Lower leg skin (tissue), 4 donors: ENCODE data around the gene NRN1L. TPM values are rescaled to one million over a fixed set of nuclear protein-coding genes. Genes with fewer than 3 reads are reported as not detected.

ENCODE experiments used
- DNase-seq, 2 donors: peaks; one replicate each; pipeline ENCODE4 v3.0.0-alpha.2; 2019; ENCODE audit warnings: low spot score in 2 of 2
- H3K4me3 ChIP-seq: fragments of 200-600 bp; sonication (generic); 2 replicates; pipeline ENCODE4 v1.5.1; 2017; ENCODE audit warnings: mild to moderate bottlenecking, low read depth; ENCODE audit not compliant: poor library complexity, severe bottlenecking
- CTCF ChIP-seq, 3 donors: fragments of 450-650 bp; IDR thresholded peaks; one replicate each; pipeline ENCODE4 v1.5.1; 2016; ENCODE audit warnings: antibody characterized with exemption in 3 of 3, mild to moderate bottlenecking in 3 of 3, moderate library complexity in 2 of 3
- POLR2A ChIP-seq, 2 donors: fragments of 450-650 bp; IDR thresholded peaks; one replicate each; pipeline ENCODE4 v1.6.1; 2016 to 2017; ENCODE audit warnings: antibody characterized with exemption in 2 of 2, mild to moderate bottlenecking in 1 of 2, moderate library complexity in 1 of 2
- WGBS, 2 donors: methylation state at CpG; one replicate each; pipeline ENCODE4 v1.1.5; 2018; 5-methylcytosine and 5-hydroxymethylcytosine counted together
- intact Hi-C: fragments of 100-400 bp; cut with DNase I; formaldehyde crosslinking; loops from one replicate; pipeline ENCODE4 v1.15.0; 2023; ENCODE audit warnings: low total_unique reads
- total RNA-seq, 4 donors: library from RNA; depleted of rRNA; stranded (reverse); fragments of >200 nt; gene quantifications; one replicate each; pipeline ENCODE4 v1.1.0, GENCODE V29; 2016

Gene NRN1L
- total RNA-seq, 4 donors from 2014 or later = 0.65 to 3.7 (median 0.80) TPM; not detected in 1

- TF ChIP-seq CTCF (IDR thresholded peaks at IDR 0.05) = no peak
- no peak for TF ChIP-seq POLR2A (IDR thresholded peaks at IDR 0.05)
- intact Hi-C loops = no loop called here
- H3K4me3 ChIP-seq = peak within 1 kb of the TSS; percentile 93
- WGBS, 2 donors = 1 to 4% methylated on average over 28 to 38 of the region's 72 CpGs
- DNase-seq = peak; percentile 67 to 95
These were observed 11.9 kb upstream of the NRN1L start, which contains the start of gene EDC4 for GRCh38 chr16:67872631-67873434. Gene EDC4 (plus strand): TSS chr16:67873052. CDS start chr16:67873262, 210 bp downstream.

DNA sequence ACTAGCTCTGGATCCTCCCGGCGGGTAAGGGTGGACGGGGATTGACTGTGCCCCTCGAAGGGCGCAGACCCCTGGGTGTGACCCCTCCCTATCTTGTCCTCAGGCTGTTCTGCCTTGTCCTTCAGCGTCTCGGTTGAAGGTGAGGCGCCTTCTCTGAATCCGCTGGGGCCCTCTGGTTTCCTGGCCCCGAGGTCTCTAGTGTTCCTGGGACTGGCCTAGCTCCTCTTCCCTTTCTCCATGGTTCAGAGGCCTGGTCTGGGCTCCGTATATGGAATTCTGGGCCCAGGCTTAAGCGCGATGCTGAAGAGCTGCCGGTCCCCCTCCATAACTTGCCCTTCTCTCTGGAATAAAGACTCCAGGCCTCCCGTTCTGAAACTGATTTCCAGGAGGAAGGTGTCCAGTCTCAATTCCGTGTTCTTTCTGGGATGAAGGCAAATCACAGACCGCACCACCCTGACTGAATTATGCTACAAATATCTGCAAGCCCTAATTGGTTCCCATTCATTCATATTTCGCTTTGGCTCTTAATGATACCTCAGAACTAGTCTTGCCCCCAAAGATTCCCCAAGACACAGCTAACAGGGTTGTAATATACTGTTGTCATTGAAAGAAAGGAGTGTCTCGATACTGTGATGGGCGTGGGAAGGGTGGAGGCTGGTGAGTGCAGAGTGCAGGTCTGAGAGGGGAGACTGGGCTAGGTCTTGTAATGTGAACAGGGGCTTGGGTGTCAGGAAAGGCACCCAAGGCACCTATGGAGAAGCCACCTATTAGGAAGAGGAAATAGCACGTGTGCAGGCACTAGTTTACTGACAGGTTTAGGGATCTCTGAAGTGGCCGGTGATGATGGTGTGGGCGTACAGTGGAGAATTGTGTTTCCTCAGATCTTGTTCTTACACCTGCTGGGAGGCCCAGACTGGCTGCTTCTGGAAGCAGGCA lies 11.0 kb upstream of the NRN1L start:
- DNase-seq = no peak
- WGBS, 2 donors = 9 to 14% methylated on average over 20 to 23 of the region's 23 CpGs
- intact Hi-C loops = no loop called here
- H3K4me3 ChIP-seq = peak overlapping the region; percentile 93
- TF ChIP-seq POLR2A (IDR thresholded peaks at IDR 0.05) = no peak
- no peak for TF ChIP-seq CTCF (IDR thresholded peaks at IDR 0.05)

GRCh38 chr16:67874372-67874771 lies 10.3 kb upstream of the NRN1L start:
- intact Hi-C loops = no loop called here
- 52 to 60% methylated on average over 3 of the region's 3 CpGs for WGBS, 2 donors
- TF ChIP-seq POLR2A (IDR thresholded peaks at IDR 0.05) = no peak
- TF ChIP-seq CTCF (IDR thresholded peaks at IDR 0.05) = no peak
- no peak overlapping the region for H3K4me3 ChIP-seq
- DNase-seq = no peak

DNA sequence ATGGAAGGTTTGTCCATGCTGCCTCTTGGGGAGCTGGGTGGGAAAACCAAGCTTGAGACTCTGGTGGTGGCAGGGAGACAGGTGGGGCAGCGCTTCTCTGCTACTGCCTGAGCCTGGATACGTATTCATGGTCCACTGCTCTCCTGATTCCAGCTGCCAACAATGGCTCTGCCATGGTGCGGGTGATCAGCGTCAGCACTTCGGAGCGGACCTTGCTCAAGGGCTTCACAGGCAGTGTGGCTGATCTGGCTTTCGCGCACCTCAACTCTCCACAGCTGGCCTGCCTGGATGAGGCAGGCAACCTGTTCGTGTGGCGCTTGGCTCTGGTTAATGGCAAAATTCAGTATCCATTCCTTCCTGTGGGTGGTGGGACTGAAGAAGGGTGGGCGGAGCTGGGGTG lies 7.6 kb upstream of the NRN1L start:
- no peak for DNase-seq
- 95% methylated on average over 10 to 11 of the region's 11 CpGs for WGBS, 2 donors
- no peak for TF ChIP-seq POLR2A (IDR thresholded peaks at IDR 0.05)
- no peak for TF ChIP-seq CTCF (IDR thresholded peaks at IDR 0.05)
- intact Hi-C loops = no loop called here
- H3K4me3 ChIP-seq = no peak overlapping the region

- intact Hi-C loops = no loop called here
- TF ChIP-seq POLR2A (IDR thresholded peaks at IDR 0.05) (no peak), CTCF (IDR thresholded peaks at IDR 0.05) (no peak)
- H3K4me3 ChIP-seq = no peak overlapping the region
- no peak for DNase-seq
- WGBS, 2 donors = 88% methylated on average over 6 of the region's 6 CpGs
These were observed 6.5 kb upstream of the NRN1L start for GRCh38 chr16:67878232-67878631.
